Osteocyte (in vitro differentiated cells): ENCODE data around the gene CYS1. TPM values are rescaled to one million over a fixed set of nuclear protein-coding genes. Genes with fewer than 3 reads are reported as not detected.
A peak's percentile ranks its signal among the peaks of the same experiment; 100 is the strongest.

Experiments used
- DNase-seq: peaks from one replicate; pipeline ENCODE4 v3.0.0; 2021; ENCODE audit warnings: mixed read lengths; ENCODE audit not compliant: unreplicated experiment; ENCODE audit errors: extremely low spot score
- H3K27ac Mint-ChIP-seq: one replicate; pipeline ENCODE4 v1.8.0; 2021; ENCODE audit warnings: mild to moderate bottlenecking, mixed read lengths; ENCODE audit not compliant: unreplicated experiment
- H3K27me3 Mint-ChIP-seq: one replicate; pipeline ENCODE4 v1.8.0; 2021; ENCODE audit warnings: mixed read lengths; ENCODE audit not compliant: unreplicated experiment
- H3K36me3 Mint-ChIP-seq: one replicate; pipeline ENCODE4 v1.8.0; 2021; ENCODE audit warnings: mixed read lengths; ENCODE audit not compliant: unreplicated experiment
- H3K4me1 Mint-ChIP-seq: one replicate; pipeline ENCODE4 v1.8.0; 2021; ENCODE audit warnings: mixed read lengths; ENCODE audit not compliant: unreplicated experiment
- H3K4me3 Mint-ChIP-seq: one replicate; pipeline ENCODE4 v1.8.0; 2021; ENCODE audit warnings: mild to moderate bottlenecking, moderate library complexity, mixed read lengths; ENCODE audit not compliant: unreplicated experiment
- H3K9me3 Mint-ChIP-seq: one replicate; pipeline ENCODE4 v1.8.0; 2021; ENCODE audit warnings: mixed read lengths; ENCODE audit not compliant: unreplicated experiment
- total RNA-seq: library from RNA; stranded (reverse); gene quantifications from 2 replicates; pipeline ENCODE4 v1.2.1, GENCODE V29; 2021
- TF ChIP-seq, protein P1 (sequence below): fragments of 200-600 bp; sonication (generic); IDR thresholded peaks from 2 replicates; pipeline ENCODE4 v1.5.0; 2021; ENCODE audit warnings: antibody characterized with exemption, mild to moderate bottlenecking, moderate library complexity

CYS1 gene
- total RNA-seq, 1 donor from 2014 or later: 5.5 TPM

DNA sequence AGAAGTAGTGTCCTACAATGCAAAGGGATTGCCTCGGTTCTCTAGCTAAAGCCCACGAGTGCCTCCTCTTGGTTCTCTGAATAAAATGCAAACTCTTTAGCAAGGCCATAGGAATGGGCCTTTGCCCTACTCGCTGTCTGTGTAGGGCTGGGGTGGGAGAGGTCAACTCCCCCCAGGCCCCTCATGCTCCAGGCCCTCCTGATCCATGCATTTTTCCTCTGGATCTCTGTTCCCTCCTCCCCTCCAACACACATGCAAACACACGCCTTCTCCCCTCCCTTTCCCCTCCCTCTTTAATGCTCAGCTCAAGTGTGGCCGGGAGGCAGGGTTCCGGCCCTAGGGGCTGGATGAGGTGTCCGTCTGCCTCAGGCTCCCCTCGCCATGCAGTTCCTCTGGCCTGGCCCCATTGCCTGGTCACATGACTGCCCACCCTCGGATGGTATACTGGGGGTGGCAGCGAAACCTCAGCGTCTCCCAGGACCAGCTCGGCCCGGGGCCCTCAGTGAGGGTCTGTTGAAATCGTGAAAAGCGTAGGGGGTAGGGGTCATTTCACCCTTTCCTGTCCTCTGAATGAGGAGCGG, 51.7 kb downstream of the CYS1 start:
- Mint-ChIP-seq H3K27me3 (no peaks in the 10 kb centered on the region), H3K27ac (no peak overlapping the region), H3K36me3 (no peaks in the 10 kb centered on the region), H3K9me3 (no peaks in the 10 kb centered on the region), H3K4me3 (no peak overlapping the region), H3K4me1 (peaks cover 20% of the 10 kb centered on the region)
- TF ChIP-seq, protein P1, sequence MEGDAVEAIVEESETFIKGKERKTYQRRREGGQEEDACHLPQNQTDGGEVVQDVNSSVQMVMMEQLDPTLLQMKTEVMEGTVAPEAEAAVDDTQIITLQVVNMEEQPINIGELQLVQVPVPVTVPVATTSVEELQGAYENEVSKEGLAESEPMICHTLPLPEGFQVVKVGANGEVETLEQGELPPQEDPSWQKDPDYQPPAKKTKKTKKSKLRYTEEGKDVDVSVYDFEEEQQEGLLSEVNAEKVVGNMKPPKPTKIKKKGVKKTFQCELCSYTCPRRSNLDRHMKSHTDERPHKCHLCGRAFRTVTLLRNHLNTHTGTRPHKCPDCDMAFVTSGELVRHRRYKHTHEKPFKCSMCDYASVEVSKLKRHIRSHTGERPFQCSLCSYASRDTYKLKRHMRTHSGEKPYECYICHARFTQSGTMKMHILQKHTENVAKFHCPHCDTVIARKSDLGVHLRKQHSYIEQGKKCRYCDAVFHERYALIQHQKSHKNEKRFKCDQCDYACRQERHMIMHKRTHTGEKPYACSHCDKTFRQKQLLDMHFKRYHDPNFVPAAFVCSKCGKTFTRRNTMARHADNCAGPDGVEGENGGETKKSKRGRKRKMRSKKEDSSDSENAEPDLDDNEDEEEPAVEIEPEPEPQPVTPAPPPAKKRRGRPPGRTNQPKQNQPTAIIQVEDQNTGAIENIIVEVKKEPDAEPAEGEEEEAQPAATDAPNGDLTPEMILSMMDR: peak; percentile 14
- DNase-seq: no peak

DNA sequence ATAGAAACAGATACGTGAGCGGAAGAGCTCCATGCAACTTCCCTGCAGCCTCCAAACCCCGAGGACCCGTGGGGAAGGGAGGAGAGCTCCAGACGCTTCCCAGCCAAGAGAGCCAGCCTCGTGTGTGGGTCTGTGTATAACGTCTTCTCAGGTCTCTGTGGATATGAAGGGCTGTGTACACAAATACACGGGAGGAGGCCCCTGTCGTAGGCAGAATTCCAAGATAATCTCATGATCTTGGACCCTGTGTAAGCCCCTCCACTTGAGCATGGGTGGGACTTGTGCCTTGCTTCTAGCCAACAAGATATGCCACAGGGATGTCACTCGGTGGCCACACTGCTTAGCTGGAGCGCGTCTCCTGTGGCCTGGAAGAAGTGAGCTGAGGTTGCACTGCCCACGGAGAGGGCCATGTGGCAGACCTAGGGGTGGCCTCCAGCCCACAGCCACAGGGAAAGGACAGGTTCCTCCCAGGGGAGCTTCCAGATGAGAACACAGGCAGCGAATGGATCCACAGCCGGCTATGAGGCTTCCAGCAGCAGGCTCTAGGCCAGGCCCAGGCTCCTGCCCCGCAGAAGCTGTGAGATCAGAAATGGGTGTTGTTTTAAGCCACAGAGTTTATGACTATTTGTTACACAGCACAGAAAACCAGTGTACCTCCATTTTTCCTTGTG, 52.4 kb downstream of the CYS1 start:
- H3K27me3 Mint-ChIP-seq: no peaks in the 10 kb centered on the region
- TF ChIP-seq, protein P1: no peak

DNA sequence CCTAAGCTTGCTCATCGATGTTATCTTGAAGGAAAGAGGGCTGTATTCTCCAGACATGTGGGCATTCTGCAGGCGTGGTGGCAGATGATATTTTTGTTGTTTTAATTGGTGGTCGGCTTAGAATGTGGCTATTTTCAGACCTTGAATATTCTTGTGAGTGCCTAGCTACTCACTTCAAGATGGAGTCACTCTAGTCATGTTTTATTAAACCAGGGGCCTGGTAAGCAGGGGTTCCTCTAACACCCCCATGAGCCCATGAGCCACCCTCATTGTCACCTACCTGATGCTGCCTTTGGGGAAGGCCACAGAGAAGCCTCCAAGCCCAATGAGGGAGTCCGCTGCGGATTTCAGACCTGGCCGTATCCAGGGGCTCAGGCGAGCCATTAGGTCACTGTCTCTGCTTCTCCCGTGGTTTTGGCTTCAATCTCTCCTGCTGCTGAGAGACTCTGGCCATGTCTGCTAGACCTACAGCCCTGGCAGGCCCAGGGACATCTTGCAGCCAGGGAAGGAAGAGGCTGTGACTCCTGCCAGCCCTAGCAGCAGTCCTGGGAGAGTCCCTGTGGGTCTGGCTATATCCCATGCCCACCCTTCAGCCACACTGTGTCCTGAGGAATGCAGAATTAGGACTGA, 53.2 kb downstream of the CYS1 start:
- H3K4me1 Mint-ChIP-seq: peaks cover 20% of the 10 kb centered on the region
- no peak overlapping the region for H3K4me3 Mint-ChIP-seq
- DNase-seq: no peak
- no peaks in the 10 kb centered on the region for H3K9me3 Mint-ChIP-seq
- TF ChIP-seq, protein P1: no peak
- H3K36me3 Mint-ChIP-seq: no peaks in the 10 kb centered on the region
- no peaks in the 10 kb centered on the region for H3K27me3 Mint-ChIP-seq
- H3K27ac Mint-ChIP-seq: no peak overlapping the region

More for the DNA sequence above, 52.4 kb downstream of the CYS1 start:
- H3K36me3 Mint-ChIP-seq: no peaks in the 10 kb centered on the region
- no peak overlapping the region for H3K4me3 Mint-ChIP-seq
- H3K27ac Mint-ChIP-seq: no peak overlapping the region
- H3K4me1 Mint-ChIP-seq: peaks cover 20% of the 10 kb centered on the region
- H3K9me3 Mint-ChIP-seq: no peaks in the 10 kb centered on the region
- no peak for DNase-seq

DNA sequence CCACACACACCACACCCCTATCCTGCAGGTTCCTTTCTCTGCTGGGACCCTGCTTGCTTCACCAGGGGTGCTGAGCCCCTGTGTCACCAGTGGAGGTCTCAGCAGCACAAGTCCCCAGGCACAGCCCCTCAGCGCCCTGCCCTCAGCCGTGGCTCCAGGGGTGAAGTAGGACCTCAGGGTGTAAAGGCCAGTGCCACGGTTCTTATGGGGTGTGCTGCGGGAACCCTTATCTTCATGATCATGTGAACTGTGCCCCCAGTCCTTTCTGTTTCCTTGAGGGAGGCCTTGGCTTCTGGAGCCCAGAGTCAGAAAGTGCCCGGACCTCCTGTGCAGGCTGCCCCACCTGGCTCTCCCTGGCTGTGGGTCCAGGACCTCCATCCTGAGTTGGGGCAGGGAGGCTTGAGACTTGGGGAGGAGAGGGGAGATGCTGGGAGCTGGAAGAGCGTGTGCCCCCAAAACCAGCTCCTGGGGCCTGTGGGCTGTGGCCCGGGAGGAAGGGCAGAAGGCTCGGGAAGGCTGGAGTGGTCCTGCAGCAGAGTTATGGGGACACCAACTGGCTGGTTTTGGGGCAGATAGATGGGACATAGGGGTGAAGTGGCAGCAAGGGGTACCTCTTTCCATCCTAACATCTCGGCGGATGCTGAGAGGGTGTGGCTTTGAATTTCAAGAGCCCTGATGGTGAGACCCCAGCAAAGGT, 57.1 kb downstream of the CYS1 start:
- no peak overlapping the region for H3K4me3 Mint-ChIP-seq
- TF ChIP-seq, protein P1: peak; percentile 14
- no peaks in the 10 kb centered on the region for H3K4me1 Mint-ChIP-seq
- H3K27ac Mint-ChIP-seq: no peak overlapping the region
- no peaks in the 10 kb centered on the region for H3K36me3 Mint-ChIP-seq
- H3K27me3 Mint-ChIP-seq: peaks cover 14% of the 10 kb centered on the region
- no peaks in the 10 kb centered on the region for H3K9me3 Mint-ChIP-seq
- DNase-seq: no peak

DNA sequence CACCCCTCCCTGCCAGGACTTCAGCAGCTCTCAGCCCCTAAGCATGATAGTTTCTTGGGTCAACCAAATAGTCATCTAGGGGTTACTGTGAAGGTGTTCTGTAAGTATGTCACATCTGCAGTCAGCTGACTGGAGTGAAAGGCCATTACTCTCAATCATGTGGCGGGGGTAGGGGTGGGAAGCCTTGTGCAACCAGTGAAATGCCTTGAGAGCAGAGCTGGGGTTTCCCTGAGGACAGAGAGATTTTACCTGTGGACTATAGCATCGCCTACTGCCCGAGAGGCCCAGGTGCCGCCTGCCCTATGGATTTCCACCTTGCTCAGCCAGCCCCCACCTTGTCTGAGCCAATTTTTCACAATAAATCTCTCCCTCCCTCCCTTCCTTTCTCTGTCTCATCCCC, 57.8 kb downstream of the CYS1 start:
- H3K27ac Mint-ChIP-seq: no peak overlapping the region
- TF ChIP-seq, protein P1: no peak
- no peaks in the 10 kb centered on the region for H3K36me3 Mint-ChIP-seq
- no peak overlapping the region for H3K4me3 Mint-ChIP-seq
- DNase-seq: no peak
- H3K27me3 Mint-ChIP-seq: peaks cover 20% of the 10 kb centered on the region
- H3K4me1 Mint-ChIP-seq: no peaks in the 10 kb centered on the region
- no peaks in the 10 kb centered on the region for H3K9me3 Mint-ChIP-seq
